Measurements from ENCODE around the gene NXPE2.
"Not testable (repeated sequence)": the region's sequence is repeated elsewhere in the genome, so short reads cannot be mapped to it uniquely, and the experiment has no call there.

NXPE2 gene

GRCh38 chr11:114678125-114679036 lies at the start of gene NXPE2:
NXPE2 (plus strand) TSS chr11:114678527; CDS start chr11:114678576, 49 bp downstream.
- DNase-seq = no peak

GRCh38 chr11:114631445-114631965 lies 46.8 kb upstream of the NXPE2 start:
- DNase-seq = not testable (repeated sequence)

- DNase-seq = not testable (repeated sequence)
Observed at GRCh38 chr11:114639440-114639839, 38.9 kb upstream of the NXPE2 start.

GRCh38 chr11:114650661-114651060 lies 27.7 kb upstream of the NXPE2 start:
- DNase-seq = no peak

- no peak for DNase-seq
Observed at GRCh38 chr11:114651145-114651718, 27.1 kb upstream of the NXPE2 start.

GRCh38 chr11:114653148-114653547 lies 25.2 kb upstream of the NXPE2 start:
- no peak for DNase-seq

DNA sequence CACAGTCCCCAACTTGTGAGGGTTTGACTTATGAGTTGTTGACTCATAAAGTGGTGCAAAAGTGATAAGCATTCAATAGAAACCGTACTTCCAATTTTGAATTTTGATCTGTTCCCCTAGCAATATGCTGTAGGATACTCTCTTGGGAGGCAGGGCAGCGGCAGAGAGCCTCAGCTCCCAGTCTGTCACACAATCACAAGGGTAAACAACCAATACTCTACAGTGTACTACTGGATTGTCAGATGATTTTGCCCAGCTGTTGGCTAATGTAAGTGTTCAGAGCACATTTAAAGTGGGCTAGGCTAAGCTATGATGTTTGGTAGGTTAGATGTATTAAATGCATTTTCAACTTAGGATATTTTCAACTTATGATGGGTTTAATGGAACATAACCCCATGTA lies 13.7 kb upstream of the NXPE2 start:
- no peak for DNase-seq

GRCh38 chr11:114666760-114667159 lies 11.6 kb upstream of the NXPE2 start:
- no peak for DNase-seq

- DNase-seq = no peak
Observed at GRCh38 chr11:114668109-114668508, 10.2 kb upstream of the NXPE2 start.

DNA sequence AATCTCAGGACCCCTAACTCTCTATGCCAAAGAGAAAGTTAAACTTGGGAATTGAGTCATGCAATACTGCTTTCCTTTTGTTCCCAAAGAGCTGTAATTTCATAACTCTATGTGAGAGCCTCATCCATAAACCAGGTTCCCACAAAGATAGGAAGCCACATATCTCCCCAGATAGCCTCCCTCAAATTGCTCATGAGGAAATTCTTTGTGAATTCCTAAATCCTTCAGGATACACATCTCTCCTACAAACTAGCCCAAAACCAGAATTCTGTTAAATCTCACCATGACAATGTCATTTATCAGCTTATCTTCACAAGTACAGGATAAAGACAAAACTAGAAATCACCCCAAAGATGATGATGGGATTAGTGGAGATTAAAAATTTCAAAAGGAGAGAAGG lies 4.7 kb upstream of the NXPE2 start:
- no peak for DNase-seq

- no peak for DNase-seq
Observed at GRCh38 chr11:114679505-114679904, 1.2 kb downstream of the NXPE2 start.

DNA sequence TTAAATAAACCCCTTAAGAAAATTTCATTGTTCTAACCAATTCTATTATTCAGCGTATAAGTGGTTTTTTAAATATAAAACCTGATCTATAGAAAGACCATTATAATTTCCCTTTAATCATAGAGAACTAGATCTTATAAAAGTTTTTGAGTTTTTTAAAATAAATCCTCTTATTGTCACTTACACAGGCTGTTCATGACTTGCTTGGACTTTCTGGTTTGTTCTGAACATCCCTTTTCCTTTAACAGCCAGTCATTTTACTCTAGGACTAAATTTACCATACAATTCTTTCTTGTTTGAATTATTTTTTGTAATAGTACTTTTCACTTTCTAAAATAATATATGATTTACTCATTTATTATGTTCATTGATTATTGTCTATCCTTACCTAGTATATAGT lies 4.7 kb downstream of the NXPE2 start:
- DNase-seq = no peak

- no peak for DNase-seq
Observed at GRCh38 chr11:114684636-114685035, 6.3 kb downstream of the NXPE2 start.

DNA sequence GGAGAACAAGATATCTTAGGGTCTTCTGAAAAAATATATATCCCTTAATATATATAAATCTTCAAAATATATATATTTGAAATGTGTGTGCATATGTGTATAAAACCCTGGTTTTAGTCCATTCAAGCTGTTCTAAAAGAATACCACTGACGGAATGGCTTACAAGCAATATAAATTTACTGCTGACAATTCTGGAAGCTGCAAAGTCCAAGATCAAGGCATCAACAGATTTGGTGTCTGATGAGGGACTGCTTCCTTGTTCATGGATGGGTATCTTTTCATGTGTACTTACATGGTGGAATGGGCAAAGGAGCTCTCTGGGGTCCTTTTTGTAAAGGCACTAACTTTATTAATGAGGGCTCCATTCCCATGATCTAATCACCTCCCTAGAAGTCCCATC lies 6.8 kb downstream of the NXPE2 start:
- no peak for DNase-seq

DNA sequence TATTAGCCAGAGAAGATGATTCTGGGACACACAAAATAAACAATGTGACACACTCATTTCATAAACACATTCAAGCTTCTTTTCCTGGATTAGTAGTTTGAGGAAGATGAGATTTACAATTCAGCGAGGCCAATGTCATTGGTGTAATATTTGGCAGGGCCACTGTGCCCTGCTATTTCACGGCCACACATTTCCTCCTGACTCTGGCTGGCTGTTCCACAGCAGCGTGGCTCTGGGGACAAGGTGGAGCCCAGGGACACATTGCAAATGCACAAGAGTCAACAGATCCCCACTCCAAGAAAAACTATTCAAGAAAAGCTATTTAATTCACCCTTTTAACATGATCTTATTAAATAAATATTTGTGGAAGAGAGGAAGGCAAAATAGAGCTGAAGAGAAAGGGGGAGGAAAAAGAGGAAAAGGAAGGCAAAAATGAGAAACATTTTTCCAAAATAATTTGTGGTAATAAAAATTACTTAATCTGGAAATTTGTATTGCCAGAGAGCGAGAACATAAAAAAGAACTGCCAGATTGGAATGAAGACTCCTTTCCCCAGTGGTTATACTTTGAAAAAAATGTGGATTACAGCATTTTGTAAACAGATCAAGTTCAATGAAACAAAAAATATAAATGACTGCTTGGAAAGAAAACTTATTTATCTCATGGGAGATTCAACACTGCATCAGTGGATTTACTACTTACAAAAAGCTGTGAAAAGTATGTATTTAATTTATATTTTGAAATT lies 27.1 kb downstream of the NXPE2 start:
- no peak for DNase-seq

GRCh38 chr11:114709960-114710359 lies 31.6 kb downstream of the NXPE2 start:
- DNase-seq = no peak

DNA sequence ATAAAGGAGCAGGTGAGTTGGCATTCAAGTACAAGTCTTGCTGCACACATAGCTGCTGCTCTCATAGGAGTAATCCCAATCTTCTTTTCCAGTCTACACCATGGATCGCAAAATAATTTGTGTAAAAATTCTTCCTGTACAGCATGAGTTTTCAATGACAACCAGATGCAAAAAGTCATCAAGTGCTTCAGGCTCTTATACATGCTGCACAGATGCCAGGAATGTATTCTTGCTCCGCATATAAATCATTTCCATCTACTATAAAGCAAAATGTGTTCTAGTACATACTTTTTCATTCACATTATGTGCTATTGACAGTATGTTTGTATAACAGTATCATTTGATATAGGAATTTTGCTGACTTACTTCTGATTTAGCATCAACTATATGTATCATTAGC lies 35.4 kb downstream of the NXPE2 start:
- DNase-seq = no peak

DNA sequence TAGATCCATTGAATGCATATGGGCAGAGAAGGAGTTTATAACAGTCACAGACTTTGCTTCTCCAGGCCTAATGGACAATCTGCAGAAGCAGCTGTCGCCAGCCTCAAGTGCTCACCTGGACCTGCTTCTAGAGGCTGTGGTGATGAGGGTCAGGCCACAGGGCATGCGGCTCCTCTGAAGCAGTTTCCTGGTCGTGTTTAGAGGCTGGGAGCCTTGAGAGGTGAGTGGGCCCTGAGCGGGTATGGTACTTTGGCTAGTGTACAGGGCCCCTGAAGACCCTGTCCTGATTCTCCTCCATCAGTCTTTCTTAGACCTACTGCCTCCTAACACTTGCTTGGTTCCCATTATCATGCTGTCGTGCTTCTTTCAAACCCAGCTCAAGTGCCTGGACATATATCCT lies 41.2 kb downstream of the NXPE2 start:
- no peak for DNase-seq

GRCh38 chr11:114724916-114725524 lies 46.7 kb downstream of the NXPE2 start:
- no peak for DNase-seq

DNA sequence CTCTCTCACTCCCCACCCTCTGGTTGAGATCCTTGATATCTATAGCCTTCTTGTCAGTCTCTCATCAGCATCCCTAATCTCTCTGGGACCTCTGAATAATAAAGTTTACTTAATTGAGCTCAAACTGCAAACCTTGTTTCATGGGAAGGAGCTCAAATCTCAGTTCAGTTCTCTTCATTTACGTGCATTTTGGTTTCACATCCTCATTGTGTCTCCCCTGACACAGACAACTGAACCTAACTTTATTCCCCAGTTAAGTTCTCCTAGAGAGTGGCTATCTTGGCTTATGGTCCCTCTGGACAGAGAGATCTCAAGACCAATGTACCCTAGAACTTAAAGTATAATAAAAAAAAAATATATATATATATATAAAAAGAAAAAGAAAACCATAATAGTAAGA lies 47.3 kb downstream of the NXPE2 start:
- no peak for DNase-seq

DNA sequence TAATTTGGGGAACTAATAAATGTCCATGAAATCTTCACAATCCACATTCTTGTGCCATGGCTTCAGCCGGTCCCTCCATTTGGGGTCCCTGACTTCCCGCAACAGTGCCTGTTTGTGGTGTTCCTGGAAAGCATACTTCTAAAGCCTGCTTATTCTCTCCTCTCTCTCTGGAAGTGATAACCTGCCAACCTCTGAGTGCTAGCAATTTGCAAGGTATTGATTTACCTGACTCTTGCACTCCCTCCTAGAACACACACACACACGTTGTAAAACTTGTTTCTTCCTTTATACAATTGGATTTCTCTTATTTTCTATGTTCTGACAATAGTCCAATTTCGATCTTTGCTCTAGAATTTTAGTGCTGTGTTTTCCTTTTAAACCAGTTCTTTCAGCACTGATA lies 58.5 kb downstream of the NXPE2 start:
- no peak for DNase-seq

DNA sequence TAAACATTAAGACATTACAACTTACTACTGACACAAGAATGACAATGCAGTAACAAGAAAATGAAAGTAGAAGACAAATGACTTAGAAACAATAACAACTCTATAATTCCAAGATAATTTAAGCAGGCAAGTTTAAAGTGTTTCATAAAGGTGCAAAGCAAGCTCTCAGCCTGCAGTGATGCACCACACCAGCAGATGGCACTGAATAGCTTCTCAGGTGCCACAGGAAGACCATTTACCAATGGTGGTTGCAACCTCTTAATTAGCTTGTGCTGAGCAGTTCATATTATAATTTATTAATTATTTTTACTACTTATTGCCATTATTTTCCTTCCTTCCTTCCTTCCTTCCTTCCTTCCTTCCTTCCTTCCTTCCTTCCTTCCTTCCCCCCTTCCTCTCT lies 60.6 kb downstream of the NXPE2 start:
- DNase-seq = peak; percentile 27

- DNase-seq = no peak
Observed at GRCh38 chr11:114745150-114745671, 66.9 kb downstream of the NXPE2 start.
